Aorta (tissue), 5 donors: Measurements from ENCODE around the gene TP53BP2. TPM values are rescaled to one million over a fixed set of nuclear protein-coding genes. Genes with fewer than 3 reads are reported as not detected.
A peak's percentile ranks its signal among the peaks of the same experiment; 100 is the strongest.

Experiments
- ATAC-seq: fragments of 200-7000 bp; cut with Tn5 transposase; one replicate; pipeline ENCODE4 v1.9.1; 2022; ENCODE audit warnings: moderate library complexity; ENCODE audit not compliant: low FRiP score
- DNase-seq, 2 donors: peaks; one replicate each; pipeline ENCODE4 v3.0.0-alpha.2; 2020
- H3K27ac ChIP-seq, 2 donors: one replicate each; pipeline ENCODE4 v1.5.1; 2013; ENCODE audit warnings: low read length in 2 of 2, mild to moderate bottlenecking in 2 of 2, moderate library complexity in 2 of 2, control low read depth in 1 of 2, inconsistent platforms in 1 of 2, low read depth in 1 of 2
- H3K27me3 ChIP-seq, 2 donors: one replicate each; pipeline ENCODE4 v1.6.1; 2013; ENCODE audit warnings: control low read depth in 1 of 2, low read length in 1 of 2, mild to moderate bottlenecking in 1 of 2, moderate library complexity in 1 of 2; ENCODE audit not compliant: insufficient read depth in 2 of 2, control insufficient read depth in 1 of 2
- H3K36me3 ChIP-seq, 2 donors: one replicate each; pipeline ENCODE4 v1.6.1; 2013; ENCODE audit warnings: control low read depth in 1 of 2, low read length in 1 of 2, mild to moderate bottlenecking in 1 of 2; ENCODE audit not compliant: insufficient read depth in 2 of 2, control insufficient read depth in 1 of 2
- H3K4me1 ChIP-seq, 2 donors: one replicate each; pipeline ENCODE4 v1.6.1; 2013; ENCODE audit warnings: low read length in 2 of 2, control low read depth in 1 of 2, mild to moderate bottlenecking in 1 of 2, moderate library complexity in 1 of 2; ENCODE audit not compliant: insufficient read depth in 2 of 2, control insufficient read depth in 1 of 2
- H3K4me3 ChIP-seq, 2 donors: one replicate each; pipeline ENCODE4 v1.5.1; 2013; ENCODE audit warnings: low read length in 2 of 2, control low read depth in 1 of 2, mild to moderate bottlenecking in 1 of 2
- H3K9me3 ChIP-seq: one replicate; pipeline ENCODE4 v1.6.1; 2013; ENCODE audit warnings: mild to moderate bottlenecking, low read length; ENCODE audit not compliant: control insufficient read depth
- WGBS, 2 donors: extraction: QIAGEN DNeasy Blood & Tissue Kit; methylation state at CpG; one replicate each; pipeline ENCODE4 v1.1.7; 2013; 5-methylcytosine and 5-hydroxymethylcytosine counted together
- intact Hi-C, 2 donors: fragments of 100-400 bp; cut with DNase I; formaldehyde crosslinking; loops; one replicate each; pipeline versions ENCODE4 v1.14.2 to v1.15.0; 2022
- polyA plus RNA-seq, 2 donors: library from polyadenylated mRNA; stranded (reverse); fragments of 200-250 nt; gene quantifications; one replicate each; pipeline ENCODE4 v1.2.3, GENCODE V29; 2013
- total RNA-seq, 2 donors: library from RNA; stranded (reverse); fragmentation: NEBNext Ultra II Directional; extraction: Animal tissue kit (Norgen Biotek cat#: 25700); gene quantifications; one replicate each; pipeline ENCODE4 v1.2.1, GENCODE V29; 2021
- donor health status: healthy with polysubstance abuse.
- donor health status: Bipolar disorder and iron deficiency.
- donor health status: DM: no; HTN: no; CAD: no.
- donor health status: DM: no; HTN: no; CAD: no.
- donor health status: DM: yes; HTN: yes; CAD: no.

The TP53BP2 gene
- total and polyA plus RNA-seq, 4 donors = 10.3 to 83.9 (median 41.4) TPM

GRCh38 chr1:223733898-223734852 is 111.6 kb downstream of the TP53BP2 start:
- H3K4me1 ChIP-seq = peaks cover 2 to 8% of the 10 kb centered on the region in 2 donors
- WGBS, 2 donors = 47 to 50% methylated on average over 20 of the region's 20 CpGs

GRCh38 chr1:223732993-223733798 is 112.6 kb downstream of the TP53BP2 start:
- intact Hi-C loops = no loop called here
- WGBS, 2 donors = 47 to 49% methylated on average over 6 of the region's 6 CpGs
- Histone ChIP-seq H3K27me3 (no peaks in the 10 kb centered on the region), H3K4me3 (no peak overlapping the region), H3K36me3 (no peaks in the 10 kb centered on the region), H3K9me3 (no peaks in the 10 kb centered on the region), H3K27ac (peak overlapping the region in 1 of 2 donors; percentile 61), H3K4me1 (peaks cover 2 to 8% of the 10 kb centered on the region in 2 donors)
- ATAC-seq (no peak), DNase-seq (no peak)

More at GRCh38 chr1:223733898-223734852, 111.6 kb downstream of the TP53BP2 start:
- Histone ChIP-seq H3K4me3 (no peak overlapping the region), H3K27ac (no peak overlapping the region), H3K9me3 (no peaks in the 10 kb centered on the region), H3K36me3 (no peaks in the 10 kb centered on the region), H3K27me3 (no peaks in the 10 kb centered on the region)
- DNase-seq (no peak), ATAC-seq (no peak)
- intact Hi-C loops = no loop called here

DNA sequence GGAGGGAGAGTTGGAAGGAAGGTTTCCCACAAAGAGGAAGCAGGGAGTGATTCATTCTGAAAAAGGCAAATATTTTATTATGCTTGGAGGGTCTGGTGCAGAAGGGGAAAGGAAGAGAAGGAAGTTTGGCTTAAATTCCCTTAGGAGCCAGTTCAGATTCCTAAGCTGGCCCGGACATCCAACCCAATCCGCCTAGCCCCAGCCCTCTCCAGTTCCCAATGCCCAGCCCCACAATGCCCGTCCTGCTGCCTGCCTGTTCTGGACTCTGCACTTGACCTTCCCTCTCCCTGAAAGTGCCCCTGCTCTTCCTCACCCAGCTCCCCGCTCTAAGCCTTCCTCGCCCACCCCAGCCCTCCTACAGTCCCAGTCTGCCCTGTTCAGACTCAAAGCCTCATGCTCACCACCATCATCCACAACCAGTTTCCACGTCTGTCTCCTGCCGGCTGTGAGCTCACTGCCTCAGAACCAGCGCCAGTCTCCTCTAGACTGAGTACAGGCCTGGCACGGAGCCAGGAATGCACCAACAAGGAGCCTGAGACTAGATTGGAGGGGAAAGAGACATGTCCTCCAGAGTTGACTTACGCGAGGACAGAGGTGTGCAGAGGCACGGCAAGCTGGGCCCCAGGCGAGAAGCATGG is 114.5 kb downstream of the TP53BP2 start:
- Histone ChIP-seq H3K4me1 (peaks cover 2 to 8% of the 10 kb centered on the region in 2 donors), H3K9me3 (no peaks in the 10 kb centered on the region), H3K27me3 (no peaks in the 10 kb centered on the region), H3K27ac (peak overlapping the region; percentile 17 to 83), H3K36me3 (no peaks in the 10 kb centered on the region), H3K4me3 (no peak overlapping the region)
- ATAC-seq (peak; percentile 67), DNase-seq (peak; percentile 82 to 95)
- intact Hi-C loops = no loop called here
- WGBS, 2 donors = 16 to 17% methylated on average over 13 of the region's 13 CpGs

GRCh38 chr1:223730479-223731132 is 115.1 kb downstream of the TP53BP2 start:
- intact Hi-C loops = no loop called here
- H3K27me3 ChIP-seq = no peaks in the 10 kb centered on the region
- no peak for DNase-seq
- peaks cover 2 to 8% of the 10 kb centered on the region in 2 donors for H3K4me1 ChIP-seq
- H3K4me3 ChIP-seq = no peak overlapping the region
- 31 to 36% methylated on average over 4 of the region's 4 CpGs for WGBS, 2 donors
- no peaks in the 10 kb centered on the region for H3K9me3 ChIP-seq
- H3K36me3 ChIP-seq = no peaks in the 10 kb centered on the region
- ATAC-seq = no peak
- peak overlapping the region; percentile 17 to 41 for H3K27ac ChIP-seq

- DNase-seq = no peak
- ATAC-seq = no peak
- no peaks in the 10 kb centered on the region for H3K27me3 ChIP-seq
- no peaks in the 10 kb centered on the region for H3K36me3 ChIP-seq
- H3K9me3 ChIP-seq = no peaks in the 10 kb centered on the region
- 66 to 71% methylated on average over 4 of the region's 4 CpGs for WGBS, 2 donors
- peaks cover 2 to 8% of the 10 kb centered on the region in 2 donors for H3K4me1 ChIP-seq
- no peak overlapping the region for H3K4me3 ChIP-seq
- H3K27ac ChIP-seq = no peak overlapping the region
- intact Hi-C loops = no loop called here
Observed at GRCh38 chr1:223729906-223730305, 115.8 kb downstream of the TP53BP2 start.

Other genes with a start within 250 kb of the TP53BP2 start
- under 1 TPM in 1 of 2 donors, not detected in 1; 0.45 TPM for gene CAPN8, start 180.2 kb downstream of the TP53BP2 start, total RNA-seq
- gene CAPN8, start 180.2 kb downstream of the TP53BP2 start, polyA plus RNA-seq = 1 to 10 TPM in 1 of 2 donors, under 1 TPM in 1; 0.33 to 2.9 TPM
- 100 to 1,000 TPM; 208 to 213 TPM for gene CAPN2, start 133.4 kb downstream of the TP53BP2 start, total RNA-seq
- gene CAPN2, start 133.4 kb downstream of the TP53BP2 start, polyA plus RNA-seq = 100 to 1,000 TPM in 1 of 2 donors, 10 to 100 TPM in 1; 99.8 to 190 TPM